ENCODE measurements around the gene SEMA5B. TPM values are rescaled to one million over a fixed set of nuclear protein-coding genes. Genes with fewer than 3 reads are reported as not detected.

The SEMA5B gene
- polyA plus RNA-seq, 1 experiment: not detected

DNA sequence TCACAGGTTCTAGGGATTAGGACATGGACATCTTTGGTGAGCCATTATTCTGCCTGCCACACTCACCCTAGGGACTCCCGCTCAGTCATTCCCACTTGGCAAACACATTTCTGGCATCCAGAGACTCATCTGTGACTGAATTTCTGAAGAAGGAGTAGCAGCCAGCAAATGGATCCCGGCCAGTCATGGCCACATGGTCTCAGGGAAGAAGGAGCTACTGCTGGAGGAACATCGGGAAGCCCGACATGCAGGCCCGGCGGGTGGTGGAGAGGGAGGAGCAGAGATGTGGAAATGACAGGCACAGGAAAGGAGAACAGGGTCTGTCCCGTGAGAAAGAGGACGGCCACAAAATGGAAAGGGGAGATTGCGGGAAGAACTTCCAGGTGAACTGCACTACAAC lies 65.4 kb downstream of the SEMA5B start:
- DNase-seq (ENCODE audit: low read depth): no peak
- Histone ChIP-seq H3K27me3 (ENCODE audit: control insufficient read depth, insufficient read depth, low read length) (peaks cover 57% of the 10 kb centered on the region), H3K4me3 (ENCODE audit: low read depth, low read length) (no peak overlapping the region), H3K36me3 (ENCODE audit: control insufficient read depth, insufficient read depth, low read length) (no peaks in the 10 kb centered on the region)
- TF ChIP-seq, protein P1, sequence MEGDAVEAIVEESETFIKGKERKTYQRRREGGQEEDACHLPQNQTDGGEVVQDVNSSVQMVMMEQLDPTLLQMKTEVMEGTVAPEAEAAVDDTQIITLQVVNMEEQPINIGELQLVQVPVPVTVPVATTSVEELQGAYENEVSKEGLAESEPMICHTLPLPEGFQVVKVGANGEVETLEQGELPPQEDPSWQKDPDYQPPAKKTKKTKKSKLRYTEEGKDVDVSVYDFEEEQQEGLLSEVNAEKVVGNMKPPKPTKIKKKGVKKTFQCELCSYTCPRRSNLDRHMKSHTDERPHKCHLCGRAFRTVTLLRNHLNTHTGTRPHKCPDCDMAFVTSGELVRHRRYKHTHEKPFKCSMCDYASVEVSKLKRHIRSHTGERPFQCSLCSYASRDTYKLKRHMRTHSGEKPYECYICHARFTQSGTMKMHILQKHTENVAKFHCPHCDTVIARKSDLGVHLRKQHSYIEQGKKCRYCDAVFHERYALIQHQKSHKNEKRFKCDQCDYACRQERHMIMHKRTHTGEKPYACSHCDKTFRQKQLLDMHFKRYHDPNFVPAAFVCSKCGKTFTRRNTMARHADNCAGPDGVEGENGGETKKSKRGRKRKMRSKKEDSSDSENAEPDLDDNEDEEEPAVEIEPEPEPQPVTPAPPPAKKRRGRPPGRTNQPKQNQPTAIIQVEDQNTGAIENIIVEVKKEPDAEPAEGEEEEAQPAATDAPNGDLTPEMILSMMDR (IDR thresholded peaks at IDR 0.05; ENCODE audit: insufficient read depth, low read depth, low read length): no peak
- POLR2A ChIA-PET: no interaction called here
- CTCF ChIA-PET: interaction anchor here (1.0 to 1.9 kb wide), 2 partner anchors 19 to 68 kb away, joined by 4 to 7 read pairs; no protein-coding TSS in a partner anchor

DNA sequence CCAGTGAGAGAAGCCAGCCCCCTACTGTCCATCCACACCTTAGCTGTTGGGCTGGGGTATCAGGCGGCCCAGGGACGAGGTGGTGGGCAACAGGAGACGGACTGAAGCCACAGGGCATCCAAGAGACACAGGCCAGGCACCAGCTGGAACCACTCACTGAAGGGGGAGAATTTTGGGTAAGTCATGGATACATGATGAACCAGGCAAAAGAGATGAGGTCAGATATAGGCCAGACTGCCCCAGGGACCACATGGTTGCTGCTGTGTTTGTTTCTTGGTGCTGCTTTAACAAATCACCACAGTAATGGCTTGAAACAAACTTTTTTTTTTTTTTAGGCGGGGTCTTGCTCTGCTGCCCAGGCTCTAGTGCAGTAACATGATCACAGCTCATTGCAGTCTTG lies 66.4 kb downstream of the SEMA5B start:
- no peak for DNase-seq (ENCODE audit: low read depth)
- Histone ChIP-seq H3K27me3 (ENCODE audit: control insufficient read depth, insufficient read depth, low read length) (peaks cover 63% of the 10 kb centered on the region), H3K4me3 (ENCODE audit: low read depth, low read length) (no peak overlapping the region), H3K36me3 (ENCODE audit: control insufficient read depth, insufficient read depth, low read length) (no peaks in the 10 kb centered on the region)
- ChIA-PET POLR2A (no interaction called here), CTCF (interaction anchor here (0.5 to 1.9 kb wide), 3 partner anchors 18 to 69 kb away, joined by 3 to 7 read pairs (median 4); no protein-coding TSS in a partner anchor)
- TF ChIP-seq, protein P1 (IDR thresholded peaks at IDR 0.05; ENCODE audit: insufficient read depth, low read depth, low read length): no peak

DNA sequence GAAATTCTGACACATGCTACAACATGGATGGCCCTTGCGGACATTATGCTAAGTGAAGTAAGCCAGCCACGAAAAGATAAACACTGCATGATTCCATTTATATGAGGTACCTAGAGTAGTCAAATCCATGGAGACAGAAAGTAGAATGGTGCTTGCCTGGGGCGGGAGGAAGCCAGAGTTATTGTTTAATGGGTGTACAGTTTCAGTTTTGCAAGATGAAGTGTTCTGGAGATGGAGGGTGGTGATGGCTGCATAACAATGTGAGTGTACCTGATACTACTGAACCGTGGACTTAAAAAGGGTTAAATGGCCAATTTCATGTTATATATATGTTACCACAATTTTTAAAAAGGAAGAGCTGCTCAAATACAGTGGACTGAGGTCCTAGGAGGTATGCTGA lies 66.9 kb downstream of the SEMA5B start:
- DNase-seq (ENCODE audit: low read depth): no peak
- TF ChIP-seq, protein P1 (IDR thresholded peaks at IDR 0.05; ENCODE audit: insufficient read depth, low read depth, low read length): no peak
- Histone ChIP-seq H3K4me3 (ENCODE audit: low read depth, low read length) (no peak overlapping the region), H3K27me3 (ENCODE audit: control insufficient read depth, insufficient read depth, low read length) (peaks cover 62% of the 10 kb centered on the region), H3K36me3 (ENCODE audit: control insufficient read depth, insufficient read depth, low read length) (no peaks in the 10 kb centered on the region)
- CTCF ChIA-PET: interaction anchor here (1.9 kb wide), 1 partner anchor 18 kb away, joined by 7 read pairs; no protein-coding TSS in a partner anchor
- POLR2A ChIA-PET: no interaction called here

DNA sequence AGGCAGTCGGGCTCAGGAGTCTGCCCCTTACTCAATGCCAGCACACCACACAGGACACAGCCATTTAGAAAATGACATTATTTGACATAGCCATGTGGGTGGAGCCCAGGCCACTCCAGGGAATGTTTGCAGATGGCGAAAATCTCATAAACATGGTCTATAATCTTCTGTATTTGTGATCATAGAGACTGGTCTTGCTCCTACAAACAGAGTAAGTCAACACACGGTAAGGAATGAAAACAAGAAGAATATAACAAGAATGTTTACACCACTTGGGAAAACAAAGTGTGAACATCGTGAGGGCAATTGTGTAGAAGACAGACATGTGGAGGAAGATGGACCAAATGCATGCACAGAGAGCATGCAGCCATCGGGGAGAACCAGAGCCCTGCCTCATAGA lies 68.2 kb downstream of the SEMA5B start:
- DNase-seq (ENCODE audit: low read depth): no peak
- CTCF ChIA-PET: interaction anchor here (4.5 kb wide), 1 partner anchor 17 kb away, joined by 19 read pairs; no protein-coding TSS in a partner anchor
- TF ChIP-seq, protein P1 (IDR thresholded peaks at IDR 0.05; ENCODE audit: insufficient read depth, low read depth, low read length): no peak
- H3K4me3 ChIP-seq (ENCODE audit: low read depth, low read length): no peak overlapping the region
- POLR2A ChIA-PET: no interaction called here
- H3K27me3 ChIP-seq (ENCODE audit: control insufficient read depth, insufficient read depth, low read length): peaks cover 50% of the 10 kb centered on the region
- H3K36me3 ChIP-seq (ENCODE audit: control insufficient read depth, insufficient read depth, low read length): no peaks in the 10 kb centered on the region

DNA sequence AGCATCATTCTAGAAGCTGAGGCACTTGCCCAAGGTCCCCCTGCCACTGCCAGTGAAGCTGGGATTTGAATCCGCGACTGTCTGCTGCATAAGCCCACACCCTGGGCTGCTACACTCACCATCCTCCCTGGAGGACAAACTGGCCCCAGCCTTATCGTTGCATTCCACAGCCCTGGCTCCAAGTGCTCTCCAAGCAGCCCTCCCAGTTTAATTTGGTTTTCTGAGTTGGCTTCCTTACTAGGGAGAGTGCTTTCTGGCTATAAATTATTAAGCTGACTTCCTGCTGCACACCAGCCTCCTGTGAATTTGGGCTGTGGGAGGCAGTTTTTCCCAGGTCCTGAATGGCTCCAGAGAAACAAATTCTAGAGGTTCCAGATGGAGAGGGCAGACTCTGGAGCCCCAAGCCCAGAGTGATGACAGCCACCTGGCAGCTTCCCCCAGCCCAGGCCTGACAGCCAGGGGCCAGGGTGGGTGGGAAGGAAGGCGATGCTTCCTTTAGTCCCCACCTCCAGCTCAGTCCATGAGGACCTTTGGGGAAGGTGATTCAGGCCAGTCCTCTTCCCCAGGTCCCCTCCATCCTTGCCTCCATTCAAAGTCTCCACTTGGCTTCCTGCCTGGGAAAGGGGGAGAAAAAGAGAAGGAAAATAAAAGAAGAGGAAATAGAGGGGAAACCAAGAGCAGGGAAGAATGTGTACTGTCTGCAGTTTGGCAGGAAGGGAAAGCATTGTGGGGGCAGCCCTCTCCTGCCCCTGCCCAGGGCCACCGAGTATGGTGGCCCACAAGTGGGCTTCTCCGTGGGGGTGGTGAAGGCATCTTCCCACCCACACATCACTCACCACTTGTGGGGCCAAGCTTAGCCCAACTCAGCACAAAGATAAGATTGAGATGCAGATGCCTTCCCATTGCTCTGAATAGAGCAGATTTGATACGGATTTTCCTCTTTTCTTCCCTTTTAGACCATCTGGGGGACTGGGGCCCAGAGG lies 69.6 kb downstream of the SEMA5B start:
- Histone ChIP-seq H3K4me3 (ENCODE audit: low read depth, low read length) (no peak overlapping the region), H3K36me3 (ENCODE audit: control insufficient read depth, insufficient read depth, low read length) (no peaks in the 10 kb centered on the region), H3K27me3 (ENCODE audit: control insufficient read depth, insufficient read depth, low read length) (peaks cover 45% of the 10 kb centered on the region)
- ChIA-PET POLR2A (no interaction called here), CTCF (interaction anchor here (4.5 kb wide), 1 partner anchor 16 kb away, joined by 19 read pairs; no protein-coding TSS in a partner anchor)
- TF ChIP-seq, protein P1 (IDR thresholded peaks at IDR 0.05; ENCODE audit: insufficient read depth, low read depth, low read length): no peak
- no peak for DNase-seq (ENCODE audit: low read depth)

Data from BJ (cell line).